Activated naive CD8-positive, alpha-beta T cell treated with anti-CD3 and anti-CD28 coated beads, Interleukin-2, amount 50 U/mL, for 24 hours (primary cell): ENCODE measurements around the gene COL1A1.

Experiments
- ATAC-seq: fragments of 150-1000 bp; cut with Tn5 transposase; one replicate; pipeline ENCODE4 v1.10.0; 2021
- DNase-seq: peaks from one replicate; pipeline ENCODE4 v3.0.0; 2021
- H3K27ac Mint-ChIP-seq: one replicate; pipeline ENCODE4 v1.8.0; 2021; ENCODE audit warnings: mild to moderate bottlenecking, mixed read lengths
- H3K27me3 Mint-ChIP-seq: one replicate; pipeline ENCODE4 v1.8.0; 2021; ENCODE audit warnings: mixed read lengths
- H3K36me3 Mint-ChIP-seq: one replicate; pipeline ENCODE4 v1.8.0; 2021; ENCODE audit warnings: low read depth, mixed read lengths
- H3K4me1 Mint-ChIP-seq: one replicate; pipeline ENCODE4 v1.8.0; 2021; ENCODE audit warnings: mixed read lengths
- H3K4me3 Mint-ChIP-seq: one replicate; pipeline ENCODE4 v1.8.0; 2021; ENCODE audit warnings: mild to moderate bottlenecking, moderate library complexity, mixed read lengths
- H3K9me3 Mint-ChIP-seq: one replicate; pipeline ENCODE4 v1.8.0; 2021; ENCODE audit warnings: mixed read lengths

COL1A1 gene

DNA sequence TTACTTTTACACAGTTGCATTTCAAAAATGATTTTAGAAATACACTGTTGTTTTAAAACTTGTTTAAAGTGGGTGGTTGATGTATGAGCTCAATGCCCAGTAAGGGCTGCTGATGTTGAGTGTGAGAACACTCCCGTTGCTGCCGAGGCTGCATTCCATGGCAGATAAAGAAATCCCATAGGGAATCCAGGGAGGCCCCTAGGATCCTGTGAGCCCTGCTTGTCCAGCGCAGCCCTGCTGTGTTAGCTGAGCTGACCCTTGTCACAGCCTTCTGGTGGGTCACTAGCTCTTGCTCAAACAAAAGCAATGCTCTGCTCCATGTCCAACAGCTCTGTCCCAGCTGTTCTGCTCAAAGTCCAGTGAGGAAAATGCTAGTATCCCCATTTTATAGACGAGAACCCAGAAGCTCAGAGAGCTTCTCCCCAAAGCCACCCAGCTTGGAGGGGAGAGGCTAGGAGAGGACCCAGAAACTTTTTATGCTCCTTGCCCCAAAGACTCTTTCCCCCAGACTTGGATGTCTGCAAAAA is 18.6 kb upstream of the COL1A1 start:
- peaks cover 5% of the 10 kb centered on the region for H3K27me3 Mint-ChIP-seq
- no peak overlapping the region for H3K4me3 Mint-ChIP-seq
- ATAC-seq: no peak
- no peak for DNase-seq
- H3K27ac Mint-ChIP-seq: no peak overlapping the region
- peaks cover 8% of the 10 kb centered on the region for H3K9me3 Mint-ChIP-seq
- H3K36me3 Mint-ChIP-seq: peaks cover 3% of the 10 kb centered on the region
- peaks cover 6% of the 10 kb centered on the region for H3K4me1 Mint-ChIP-seq

- Mint-ChIP-seq H3K27me3 (peaks cover 5% of the 10 kb centered on the region), H3K27ac (no peak overlapping the region), H3K36me3 (peaks cover under 1% of the 10 kb centered on the region), H3K4me3 (no peak overlapping the region), H3K4me1 (peaks cover 6% of the 10 kb centered on the region), H3K9me3 (peaks cover 4% of the 10 kb centered on the region)
- no peak for DNase-seq
- no peak for ATAC-seq
Measured at GRCh38 chr17:50219342-50219741, 17.9 kb upstream of the COL1A1 start.

DNA sequence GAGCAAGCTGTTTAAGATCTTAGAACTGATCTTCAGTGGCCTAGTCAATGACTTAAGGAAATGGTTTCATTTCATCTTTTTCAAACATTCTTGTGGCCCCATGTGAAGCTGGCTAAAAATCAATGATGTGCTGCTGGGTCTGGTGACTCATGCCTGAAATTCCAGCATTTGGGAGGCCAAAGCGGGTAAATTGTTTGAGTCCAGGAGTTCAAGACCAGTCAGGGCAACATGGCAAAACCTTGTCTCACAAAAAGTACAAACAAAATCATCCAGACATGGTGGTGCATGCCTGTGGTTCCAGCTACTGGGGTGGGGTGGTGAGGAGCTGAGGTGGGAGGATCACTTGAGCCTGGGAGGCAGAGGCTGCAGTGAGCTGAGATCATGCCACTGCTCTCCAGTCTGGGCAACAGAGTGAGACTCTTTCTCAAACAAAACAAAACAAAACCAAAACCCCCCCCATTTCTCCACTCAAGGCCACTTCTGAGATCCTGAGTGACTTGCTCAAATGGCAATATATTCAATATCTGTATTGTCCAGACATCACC is 17.4 kb upstream of the COL1A1 start:
- Mint-ChIP-seq H3K4me1 (peaks cover 6% of the 10 kb centered on the region), H3K4me3 (no peak overlapping the region), H3K36me3 (no peaks in the 10 kb centered on the region), H3K27ac (no peak overlapping the region), H3K9me3 (peaks cover 4% of the 10 kb centered on the region), H3K27me3 (peaks cover 5% of the 10 kb centered on the region)
- DNase-seq (no peak), ATAC-seq (no peak)

DNA sequence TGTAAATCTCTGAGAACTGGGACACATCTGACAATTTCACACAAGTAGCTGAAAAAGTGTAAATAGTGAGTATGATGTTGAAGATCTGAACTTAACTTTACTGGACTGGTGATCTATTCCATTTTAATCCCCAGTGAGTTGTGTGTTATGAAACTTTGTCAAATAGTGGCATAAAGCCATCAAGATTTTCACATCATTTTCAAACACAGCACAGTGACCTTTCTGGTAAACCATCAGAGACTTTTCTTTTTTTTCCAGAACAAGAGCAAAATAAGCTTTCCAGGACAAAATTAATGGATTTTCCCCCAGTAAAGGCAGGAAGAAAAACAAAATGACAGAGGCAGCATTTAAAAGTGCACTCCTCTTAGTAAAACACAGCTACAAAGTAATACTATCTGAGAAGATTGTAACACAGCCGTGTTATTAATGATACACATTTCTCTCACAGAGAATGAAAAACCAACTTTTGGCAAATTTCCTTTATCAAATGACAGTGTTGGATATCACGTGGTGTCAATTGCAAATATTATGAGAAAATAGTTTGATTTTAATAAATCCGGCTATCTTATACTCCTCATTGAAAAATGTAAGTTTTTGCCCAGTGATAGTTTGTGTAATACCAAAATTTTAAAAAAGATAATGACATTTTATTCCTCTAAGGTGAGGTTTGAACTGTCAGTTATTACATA is 16.8 kb upstream of the COL1A1 start:
- Mint-ChIP-seq H3K36me3 (no peaks in the 10 kb centered on the region), H3K9me3 (no peaks in the 10 kb centered on the region), H3K27ac (no peak overlapping the region)

GRCh38 chr17:50217591-50217990 is 16.2 kb upstream of the COL1A1 start:
- H3K27ac Mint-ChIP-seq: no peak overlapping the region
- ATAC-seq (no peak), DNase-seq (no peak)
- H3K9me3 Mint-ChIP-seq: no peaks in the 10 kb centered on the region
- H3K4me3 Mint-ChIP-seq: no peak overlapping the region
- H3K4me1 Mint-ChIP-seq: peaks cover 15% of the 10 kb centered on the region
- H3K36me3 Mint-ChIP-seq: no peaks in the 10 kb centered on the region
- H3K27me3 Mint-ChIP-seq: peaks cover 7% of the 10 kb centered on the region

More for the DNA sequence above, 16.8 kb upstream of the COL1A1 start:
- DNase-seq (no peak), ATAC-seq (no peak)
- peaks cover 8% of the 10 kb centered on the region for H3K4me1 Mint-ChIP-seq
- peaks cover 6% of the 10 kb centered on the region for H3K27me3 Mint-ChIP-seq
- H3K4me3 Mint-ChIP-seq: no peak overlapping the region

DNA sequence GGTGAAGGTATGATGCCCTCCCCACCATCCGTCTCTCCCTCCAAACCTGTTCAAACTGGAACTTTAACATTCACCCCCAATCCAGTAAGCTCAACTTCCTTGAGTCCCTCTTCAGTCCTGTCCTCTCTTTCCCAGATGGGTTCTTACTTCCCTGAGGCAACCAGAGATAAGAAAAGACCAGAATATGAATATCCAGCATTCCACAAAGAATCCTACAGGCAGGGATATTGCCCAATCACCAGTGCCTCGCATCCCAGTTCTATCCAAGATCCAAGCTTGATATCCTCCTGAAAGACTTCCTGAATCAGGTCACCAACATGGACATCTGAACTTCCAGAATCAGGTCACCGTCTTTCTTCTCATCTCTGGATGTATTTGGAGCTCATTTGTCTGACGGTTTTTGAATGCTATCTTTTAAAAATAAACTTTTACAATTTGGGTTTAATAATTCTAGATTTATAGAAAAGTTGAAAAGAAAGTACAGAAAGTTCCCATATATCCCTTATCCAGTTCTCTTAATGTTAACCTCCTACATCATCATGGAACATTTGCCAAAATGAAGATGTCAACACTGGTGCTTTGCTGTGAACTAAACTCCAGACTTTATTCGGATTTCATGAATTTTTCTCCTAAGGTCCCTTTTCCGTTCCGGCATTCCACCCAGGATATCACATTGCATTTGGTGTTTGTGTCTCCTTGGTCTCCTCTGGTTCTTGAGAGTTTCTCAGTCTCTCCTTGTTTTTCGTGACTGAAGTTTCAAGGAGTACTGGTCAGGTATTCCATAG is 13.7 kb upstream of the COL1A1 start:
- no peak overlapping the region for H3K27ac Mint-ChIP-seq
- H3K36me3 Mint-ChIP-seq: no peaks in the 10 kb centered on the region
- peaks cover 13% of the 10 kb centered on the region for H3K27me3 Mint-ChIP-seq
- H3K4me3 Mint-ChIP-seq: no peak overlapping the region
- no peaks in the 10 kb centered on the region for H3K9me3 Mint-ChIP-seq
- H3K4me1 Mint-ChIP-seq: peaks cover 24% of the 10 kb centered on the region
- no peak for ATAC-seq
- no peak for DNase-seq

DNA sequence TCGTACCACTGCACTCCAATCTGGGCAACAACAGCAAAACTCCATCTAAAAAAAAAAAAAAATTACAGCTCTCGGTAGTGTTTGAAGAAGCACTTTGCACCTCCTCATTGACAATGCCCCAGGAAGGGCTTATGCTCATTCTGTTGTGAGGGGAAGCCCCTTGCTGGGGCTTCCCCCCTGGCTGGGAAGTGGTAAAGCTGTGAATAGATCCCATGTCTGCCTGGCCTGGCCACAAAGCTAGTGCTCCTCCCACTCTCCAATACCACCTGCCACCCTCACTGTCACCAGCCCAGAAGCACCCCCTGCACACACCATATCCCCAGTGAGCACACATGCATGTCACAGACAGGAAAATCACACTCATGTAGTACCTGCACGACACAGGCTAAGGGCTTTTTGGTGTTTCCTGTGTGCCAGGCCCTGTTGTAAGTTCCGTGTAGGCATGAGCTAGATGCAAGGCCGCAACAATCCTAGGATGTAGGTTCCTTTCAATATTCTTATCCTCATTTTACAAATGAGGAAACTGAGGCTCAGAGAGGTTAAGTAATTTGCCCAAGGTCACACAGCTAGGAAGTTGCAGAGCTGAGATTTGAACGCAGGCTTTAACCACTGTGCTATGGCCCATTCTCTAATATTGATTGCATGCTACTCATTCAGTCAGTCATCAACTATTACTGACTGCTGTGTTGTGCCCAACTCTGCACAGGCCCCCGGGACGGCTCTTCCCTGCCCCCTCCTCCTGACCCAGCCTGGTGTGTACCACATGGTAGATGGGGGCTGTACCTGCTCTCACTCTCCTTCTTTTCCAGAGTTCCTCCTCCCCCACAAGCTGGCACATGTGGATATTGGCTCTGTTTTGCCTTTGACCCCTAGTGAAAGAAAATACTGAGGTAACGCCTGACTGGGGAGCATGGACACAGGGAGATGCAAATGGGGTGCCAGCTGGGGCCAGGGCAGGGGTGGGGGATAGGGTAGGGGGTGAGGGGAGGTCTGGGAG is 11.9 kb upstream of the COL1A1 start:
- H3K9me3 Mint-ChIP-seq: no peaks in the 10 kb centered on the region
- H3K36me3 Mint-ChIP-seq: no peaks in the 10 kb centered on the region
- no peak overlapping the region for H3K4me3 Mint-ChIP-seq
- H3K27ac Mint-ChIP-seq: no peak overlapping the region
- peaks cover 20% of the 10 kb centered on the region for H3K27me3 Mint-ChIP-seq
- peaks cover 25% of the 10 kb centered on the region for H3K4me1 Mint-ChIP-seq
- peak; percentile 68 for DNase-seq
- ATAC-seq: peak; percentile 97

- H3K4me1 Mint-ChIP-seq: peaks cover 25% of the 10 kb centered on the region
- DNase-seq (no peak), ATAC-seq (no peak)
- H3K4me3 Mint-ChIP-seq: no peak overlapping the region
- peaks cover 29% of the 10 kb centered on the region for H3K27me3 Mint-ChIP-seq
- H3K27ac Mint-ChIP-seq: no peak overlapping the region
- H3K36me3 Mint-ChIP-seq: no peaks in the 10 kb centered on the region
- H3K9me3 Mint-ChIP-seq: no peaks in the 10 kb centered on the region
Measured at GRCh38 chr17:50212121-50212843, 10.9 kb upstream of the COL1A1 start.

DNA sequence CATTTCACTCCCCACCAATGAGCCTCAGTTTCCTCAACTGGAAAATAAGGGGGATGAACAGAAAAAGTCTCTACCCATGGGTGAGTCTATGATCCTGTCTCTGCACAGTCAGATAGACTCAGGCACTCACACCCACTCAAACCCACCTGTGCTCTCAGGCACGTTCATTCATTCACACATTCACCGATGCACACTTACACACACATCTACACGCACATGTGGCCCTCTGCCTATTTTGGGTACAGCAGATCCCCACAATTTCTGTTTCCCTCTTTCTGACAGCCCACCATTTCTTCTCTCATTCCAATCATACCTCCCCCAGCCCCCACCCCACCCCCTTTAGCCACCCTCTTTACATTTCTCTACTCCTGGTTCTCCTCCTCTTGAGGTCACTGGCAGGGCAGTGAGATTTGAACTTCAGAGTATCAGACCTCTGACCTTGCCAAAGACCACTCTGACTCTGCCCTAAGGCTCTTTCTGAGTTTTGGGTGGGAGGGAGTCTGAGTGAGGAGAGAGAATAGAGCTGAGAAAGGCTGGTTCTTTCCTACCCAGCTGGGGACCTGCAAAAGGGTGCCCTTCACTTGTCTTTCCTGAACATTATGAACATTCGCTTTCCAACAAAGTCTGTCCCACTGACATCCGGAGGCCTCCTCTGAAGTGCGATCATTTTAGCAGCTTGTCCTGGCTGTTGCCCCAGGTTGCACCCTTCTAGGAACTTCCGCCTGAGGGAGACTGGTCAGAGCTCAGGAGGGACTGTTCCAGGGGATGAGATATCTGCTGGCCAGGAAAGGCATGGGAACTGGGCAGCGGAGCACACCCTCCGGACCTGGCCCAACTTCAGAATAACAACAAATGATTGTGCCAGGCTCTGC is 10.1 kb upstream of the COL1A1 start:
- Mint-ChIP-seq H3K27ac (no peak overlapping the region), H3K4me3 (no peak overlapping the region), H3K4me1 (peaks cover 27% of the 10 kb centered on the region), H3K27me3 (peaks cover 32% of the 10 kb centered on the region), H3K9me3 (no peaks in the 10 kb centered on the region), H3K36me3 (no peaks in the 10 kb centered on the region)
- ATAC-seq: no peak
- no peak for DNase-seq

GRCh38 chr17:50210240-50211225 is 9.1 kb upstream of the COL1A1 start:
- no peak for DNase-seq

DNA sequence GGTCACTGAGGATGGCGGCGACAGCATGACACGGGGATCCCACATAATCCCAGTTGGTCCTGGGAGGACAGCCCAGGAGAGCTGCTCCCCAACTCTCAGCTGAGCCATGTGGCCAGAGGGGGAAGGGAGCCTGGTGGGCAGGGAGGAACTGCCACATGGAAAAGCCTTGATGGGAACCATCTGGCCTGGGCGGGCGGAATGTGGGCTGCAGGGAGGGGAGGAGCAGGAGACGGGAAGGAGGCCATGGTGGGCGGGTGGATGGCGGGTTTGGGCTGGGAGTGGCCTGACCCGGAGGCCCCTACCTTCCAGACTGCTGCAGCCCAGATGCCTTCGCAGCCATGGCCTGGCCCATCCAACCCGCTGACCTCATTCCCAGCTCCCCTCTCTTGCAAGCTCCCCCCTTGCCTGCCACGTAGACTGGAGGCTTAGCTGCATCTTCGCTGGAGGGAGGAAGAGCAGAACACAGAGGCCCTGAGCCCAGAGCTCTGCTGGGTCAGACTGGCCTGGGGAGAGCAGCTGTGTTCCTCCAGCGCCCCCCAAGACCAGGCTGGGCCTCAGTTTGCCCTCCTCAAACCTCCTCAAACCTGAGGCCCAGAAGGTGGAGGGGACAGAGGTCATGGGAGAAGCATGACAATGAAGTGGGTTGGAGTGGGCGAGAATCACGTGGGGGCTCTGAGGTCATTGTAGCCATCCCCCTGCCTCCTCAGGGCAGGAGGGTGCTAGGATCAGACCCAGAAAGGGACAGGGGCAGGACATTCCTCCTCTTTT is 8.2 kb upstream of the COL1A1 start:
- Mint-ChIP-seq H3K27me3 (peaks cover 46% of the 10 kb centered on the region), H3K9me3 (no peaks in the 10 kb centered on the region), H3K36me3 (no peaks in the 10 kb centered on the region), H3K4me1 (peaks cover 27% of the 10 kb centered on the region), H3K27ac (no peak overlapping the region), H3K4me3 (no peak overlapping the region)
- no peak for ATAC-seq
- no peak for DNase-seq

More at GRCh38 chr17:50210240-50211225, 9.1 kb upstream of the COL1A1 start:
- no peak overlapping the region for H3K27ac Mint-ChIP-seq
- H3K9me3 Mint-ChIP-seq: no peaks in the 10 kb centered on the region
- peaks cover 27% of the 10 kb centered on the region for H3K4me1 Mint-ChIP-seq
- ATAC-seq: no peak
- no peak overlapping the region for H3K4me3 Mint-ChIP-seq
- peaks cover 39% of the 10 kb centered on the region for H3K27me3 Mint-ChIP-seq
- H3K36me3 Mint-ChIP-seq: no peaks in the 10 kb centered on the region
